HG02798 (cell line): ENCODE results near the gene NMB.
"Not testable (repeated sequence)": the region's sequence is repeated elsewhere in the genome, so short reads cannot be mapped to it uniquely, and the experiment has no call there.

ENCODE experiments used
- ATAC-seq: cut with Tn5 transposase; IDR thresholded peaks from one replicate; pipeline ENCODE4 v1.9.1; 2021; ENCODE audit warnings: mild to moderate bottlenecking; ENCODE audit not compliant: unreplicated experiment, poor library complexity

NMB gene, protein sequence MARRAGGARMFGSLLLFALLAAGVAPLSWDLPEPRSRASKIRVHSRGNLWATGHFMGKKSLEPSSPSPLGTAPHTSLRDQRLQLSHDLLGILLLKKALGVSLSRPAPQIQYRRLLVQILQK

DNA sequence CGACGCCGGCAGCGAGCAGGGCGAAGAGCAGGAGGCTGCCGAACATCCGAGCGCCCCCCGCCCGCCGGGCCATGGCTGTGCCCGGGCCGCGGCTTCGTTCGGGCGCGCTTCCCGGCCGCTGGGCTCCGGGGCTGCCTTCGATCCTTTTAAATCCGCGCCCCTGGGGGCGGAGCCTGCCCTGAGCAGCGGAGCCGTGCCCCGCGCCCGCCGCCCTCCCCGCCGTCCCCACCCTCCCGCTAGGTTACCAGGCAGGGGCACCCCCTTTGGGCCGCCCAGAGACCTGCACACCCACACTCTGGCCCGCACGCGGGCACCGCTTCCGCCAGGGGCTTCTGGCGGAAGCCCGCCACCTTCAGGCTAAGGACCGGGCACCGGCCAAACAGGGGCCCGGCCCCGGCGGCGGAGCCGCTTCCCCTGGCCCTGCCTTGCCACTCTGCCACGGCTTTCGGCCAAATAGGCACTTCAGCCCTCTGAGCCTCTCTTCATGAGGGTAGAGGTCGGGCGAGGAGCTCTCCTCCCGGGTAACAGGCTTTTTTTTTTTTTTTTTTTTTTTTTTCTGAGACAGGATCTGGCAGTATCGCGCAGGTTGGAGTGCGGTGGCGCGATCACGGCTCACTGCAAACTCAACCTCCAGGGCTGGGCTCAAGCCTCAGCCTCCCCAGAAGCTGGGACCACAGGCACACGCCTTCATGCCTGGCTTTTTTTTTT, at the start of gene NMB:
TSS of gene NMB (minus strand) at position 120 of the 708 bp plus-strand sequence. CDS start at position 73, 47 bp downstream.
- ATAC-seq, result peak; percentile 64

DNA sequence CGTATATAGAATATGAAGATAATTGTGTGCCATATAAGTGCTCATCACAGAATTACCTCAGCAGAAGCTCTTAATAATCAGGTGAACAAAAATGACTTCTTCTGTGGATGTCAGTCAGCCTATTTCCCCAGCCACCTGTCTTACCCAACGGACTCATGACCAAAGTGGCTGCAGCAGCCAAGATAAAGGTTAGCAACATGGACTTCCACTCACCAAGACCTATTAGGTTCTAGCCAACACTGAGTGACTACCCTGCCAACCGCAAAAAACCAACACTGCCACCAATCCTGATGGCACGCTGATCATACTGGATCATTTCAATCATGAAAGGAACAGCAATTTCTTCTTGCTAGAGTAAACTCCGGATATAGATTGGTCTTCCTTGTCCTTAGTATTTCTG, 45.8 kb upstream of the NMB start:
- no peak for ATAC-seq

DNA sequence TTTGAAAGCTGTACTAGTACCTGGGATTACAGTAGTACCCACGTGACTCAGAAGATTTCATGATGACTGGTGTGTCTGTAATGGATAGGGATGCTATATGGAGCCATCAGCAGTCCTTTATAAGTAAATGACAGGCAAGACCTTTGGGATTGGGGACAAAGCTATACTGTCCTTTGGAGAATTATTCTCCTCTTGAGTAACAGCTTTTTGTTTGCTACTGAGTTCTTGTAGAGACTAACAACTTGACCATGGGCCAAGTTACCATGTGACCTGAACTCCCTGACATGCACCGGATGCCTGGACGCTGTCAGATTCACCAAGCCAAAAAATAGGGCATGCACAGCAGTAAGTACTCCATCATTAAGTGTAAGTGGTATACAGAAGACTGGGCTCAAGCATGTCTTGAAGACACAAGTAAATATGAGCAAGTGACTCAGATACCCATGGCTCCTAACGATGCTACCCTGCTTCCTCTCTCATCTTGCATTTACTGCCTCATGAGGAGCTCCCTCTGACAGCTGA, 45.0 kb upstream of the NMB start:
- no peak for ATAC-seq

DNA sequence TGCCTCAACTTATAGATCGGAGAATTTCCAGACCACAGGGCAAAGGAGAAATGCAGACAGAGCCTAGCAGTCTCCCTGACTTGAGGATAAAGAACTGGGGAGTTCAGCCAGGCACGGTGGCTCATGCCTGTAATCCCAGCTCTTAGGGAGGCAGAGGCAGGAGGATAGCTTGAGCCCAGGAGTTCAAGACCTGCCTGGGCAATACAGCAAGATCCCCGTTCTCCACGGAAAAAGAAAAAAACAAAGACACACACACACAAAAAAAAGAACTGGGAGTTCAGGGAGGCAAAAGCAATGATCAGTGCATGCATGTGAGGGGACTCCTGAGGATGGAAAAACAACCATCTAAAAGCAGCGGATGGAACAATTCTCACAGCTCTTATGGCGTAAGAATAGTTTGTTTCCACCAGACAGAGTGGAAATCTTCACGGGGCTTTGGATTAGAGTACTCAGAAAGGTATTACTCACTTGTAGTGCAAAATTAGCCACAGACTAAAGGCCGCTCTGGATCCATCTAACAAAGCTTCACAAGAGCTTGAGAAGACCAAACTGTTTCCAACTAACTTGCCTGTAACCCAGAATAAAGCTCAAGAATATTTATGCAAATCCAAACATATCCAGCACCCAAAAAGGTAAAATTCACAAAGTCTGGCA, 41.7 kb upstream of the NMB start:
- ATAC-seq, result no peak

DNA sequence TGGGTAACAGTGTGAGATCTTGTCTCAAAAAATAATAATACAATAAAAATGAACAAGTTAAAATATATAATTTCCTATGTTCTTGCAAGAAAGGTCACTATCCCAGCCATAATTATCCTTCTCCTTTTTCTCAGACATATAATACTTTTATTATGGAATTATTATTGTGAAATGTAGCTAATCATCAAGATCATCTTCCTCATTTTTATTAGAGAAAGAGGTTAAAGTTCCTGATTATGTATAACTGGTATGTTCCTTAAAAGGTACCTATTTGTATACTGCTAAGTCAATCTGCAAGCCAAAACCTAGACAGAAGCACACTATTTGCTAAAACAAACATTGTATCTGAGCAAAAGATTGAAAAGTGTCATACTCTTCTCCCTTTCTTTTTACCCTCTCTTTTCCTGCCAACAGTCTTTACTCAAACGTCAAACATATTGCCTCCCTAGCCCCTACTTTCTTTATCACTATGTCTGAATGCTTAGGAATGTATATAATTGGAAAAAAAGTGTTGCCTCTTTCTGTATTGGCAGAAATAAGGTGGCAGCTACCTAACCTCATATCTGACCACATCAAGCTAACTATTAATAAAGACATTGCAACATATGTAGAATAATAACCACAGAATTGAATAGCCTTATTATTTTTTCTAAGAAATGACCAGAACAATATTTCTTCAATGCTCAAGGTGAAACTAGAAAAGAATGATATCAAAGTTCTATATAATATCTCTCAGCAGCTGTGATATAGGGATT, 39.4 kb upstream of the NMB start:
- no peak for ATAC-seq

DNA sequence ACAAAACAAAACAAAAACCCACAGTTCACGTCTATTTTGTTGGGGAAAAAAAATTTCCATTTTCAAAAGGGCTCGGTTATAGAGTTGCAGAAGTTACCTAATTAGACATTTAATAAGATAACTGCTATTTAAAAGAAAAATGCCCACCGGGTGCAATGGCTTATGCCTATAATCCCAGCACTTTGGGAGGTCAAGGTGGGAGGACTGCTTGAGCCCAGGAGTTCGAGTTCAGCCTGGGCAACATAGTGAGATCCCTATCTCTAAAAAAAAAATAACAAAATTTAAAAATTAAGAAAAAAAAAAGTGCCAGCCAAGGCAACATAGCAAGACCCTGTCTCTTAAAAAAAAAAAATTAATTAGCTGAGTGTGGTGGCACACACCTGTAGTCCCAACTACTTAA, 38.8 kb upstream of the NMB start:
- ATAC-seq, result no peak

DNA sequence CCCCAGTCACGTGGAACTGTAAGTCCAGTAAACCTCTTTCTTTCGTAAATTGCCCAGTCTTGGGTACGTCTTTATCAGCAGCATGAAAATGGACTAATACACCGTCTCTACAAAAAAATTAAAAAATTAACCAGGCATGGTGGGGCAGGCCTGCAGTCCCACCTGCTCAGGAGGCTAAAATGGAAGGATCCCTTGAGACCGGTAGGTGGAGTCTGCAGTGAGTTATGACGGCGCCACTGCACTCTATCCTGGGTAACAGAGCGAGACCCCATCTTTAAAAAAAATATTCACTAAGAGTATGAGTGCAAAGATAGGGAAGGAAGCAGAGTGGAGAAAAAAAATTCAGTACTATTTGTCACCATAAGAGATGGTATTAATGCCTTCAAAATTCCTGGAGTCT, 32.3 kb upstream of the NMB start:
- no peak for ATAC-seq

DNA sequence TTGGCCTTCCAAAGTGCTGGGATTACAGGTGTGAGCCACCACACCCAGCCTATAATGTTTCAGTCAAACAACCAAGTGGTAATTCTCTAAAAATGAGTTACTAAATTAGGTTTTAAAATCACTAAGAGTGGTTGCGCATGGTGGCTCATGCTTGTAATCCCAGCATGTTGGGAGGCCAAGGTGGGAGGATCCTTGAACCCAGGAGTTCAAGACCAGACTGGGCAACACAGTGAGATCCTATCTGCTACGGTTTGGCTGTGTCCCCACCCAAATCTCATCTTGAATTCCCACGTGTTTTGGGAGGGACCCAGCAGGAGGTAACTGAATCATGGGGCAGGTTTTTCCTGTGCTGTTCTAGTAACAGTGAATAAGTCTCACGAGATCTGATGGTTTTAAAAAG, 31.9 kb upstream of the NMB start:
- no peak for ATAC-seq

DNA sequence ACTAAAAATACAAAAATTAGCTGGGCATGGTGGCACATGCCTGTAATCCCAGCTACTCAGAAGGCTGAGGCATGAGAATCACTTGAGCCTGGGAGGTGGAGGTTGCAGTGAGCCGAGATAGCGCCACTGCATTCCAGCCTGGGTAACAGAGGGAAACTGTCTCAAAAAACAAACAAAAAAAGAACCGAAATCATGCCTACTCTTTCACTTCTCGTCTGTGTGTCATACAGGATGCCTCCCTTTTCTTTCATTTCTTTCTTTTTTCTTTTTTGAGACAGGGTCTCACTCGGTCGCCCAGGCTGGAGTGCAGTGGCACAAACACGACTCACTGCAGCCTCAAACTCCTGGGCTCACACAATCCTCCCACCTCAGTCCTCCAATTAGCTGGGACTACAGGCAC, 28.4 kb upstream of the NMB start:
- not testable (repeated sequence) for ATAC-seq

DNA sequence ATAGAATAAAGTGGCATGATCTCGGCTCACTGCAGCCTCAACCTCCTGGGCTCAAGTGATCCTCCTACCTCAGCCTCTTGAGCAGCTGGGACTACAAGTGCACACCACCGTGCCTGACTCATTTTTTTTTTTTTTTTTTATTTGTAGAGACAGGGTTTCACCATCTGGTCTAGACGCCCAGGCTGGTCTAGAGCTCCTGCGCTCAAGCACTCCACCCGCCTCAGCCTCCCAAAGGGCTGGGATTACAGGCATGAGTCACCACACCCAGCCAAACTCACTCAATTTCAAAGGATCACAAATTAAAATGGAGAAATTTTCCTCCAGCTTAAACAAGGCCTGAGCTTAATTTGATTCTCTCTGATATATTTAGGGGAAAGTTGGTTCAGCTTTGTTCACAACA, 27.3 kb upstream of the NMB start:
- ATAC-seq, result no peak

DNA sequence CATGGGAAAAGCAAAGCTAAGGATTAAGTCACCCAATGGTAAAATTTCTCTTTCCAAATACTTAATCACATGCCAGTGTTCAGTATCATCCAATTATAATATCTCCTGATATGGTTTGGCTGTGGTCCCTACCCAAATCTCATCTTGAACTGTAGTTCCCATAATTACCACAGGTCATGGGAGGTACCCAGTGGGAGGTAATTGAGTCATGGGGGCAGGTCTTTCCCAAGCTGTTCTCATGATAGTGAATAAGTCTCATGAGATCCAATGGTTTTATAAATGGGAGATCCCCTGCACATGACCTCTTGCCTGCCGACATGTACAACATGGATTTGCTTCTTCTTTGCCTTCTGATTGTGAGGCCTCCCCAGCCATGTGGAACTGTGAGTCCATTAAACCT, 26.1 kb upstream of the NMB start:
- no peak for ATAC-seq

DNA sequence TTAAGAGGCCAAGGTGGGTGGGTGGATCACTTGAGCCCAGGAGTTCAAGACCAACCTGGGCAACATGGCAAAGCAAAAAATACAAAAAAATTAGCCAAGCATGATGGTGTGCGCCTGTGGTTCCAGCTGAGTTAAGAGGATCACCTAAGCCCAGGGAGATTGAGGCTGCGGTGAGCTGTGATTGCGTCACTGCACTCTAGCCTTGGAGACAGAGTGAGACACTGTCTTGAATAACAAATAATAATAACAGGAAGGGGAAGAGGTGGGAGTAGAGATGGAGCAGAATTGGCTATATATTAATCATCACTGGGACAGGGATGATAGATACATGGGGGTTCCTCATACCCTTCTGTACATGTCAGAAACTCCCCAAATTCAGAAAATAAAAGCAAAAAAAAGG, 23.8 kb upstream of the NMB start:
- ATAC-seq, result no peak

DNA sequence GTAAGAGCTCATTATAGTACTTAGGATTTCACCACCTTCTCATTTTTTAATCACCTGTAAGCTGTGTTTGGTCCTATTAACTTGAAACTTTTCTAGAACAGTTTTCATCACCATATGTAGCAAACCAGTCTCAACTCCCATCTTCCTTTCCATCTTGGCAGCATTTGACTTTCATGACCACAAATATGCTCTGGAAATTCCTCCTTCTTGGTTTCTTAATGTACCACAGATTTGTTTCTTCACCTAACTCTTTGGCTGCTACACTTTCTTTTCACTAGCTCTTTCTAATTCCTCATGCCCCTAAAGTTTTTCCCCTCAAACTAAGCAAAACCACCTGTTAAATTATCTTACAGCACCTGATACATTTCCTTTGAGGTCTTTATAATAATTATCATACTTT, 13.2 kb upstream of the NMB start:
- no peak for ATAC-seq

DNA sequence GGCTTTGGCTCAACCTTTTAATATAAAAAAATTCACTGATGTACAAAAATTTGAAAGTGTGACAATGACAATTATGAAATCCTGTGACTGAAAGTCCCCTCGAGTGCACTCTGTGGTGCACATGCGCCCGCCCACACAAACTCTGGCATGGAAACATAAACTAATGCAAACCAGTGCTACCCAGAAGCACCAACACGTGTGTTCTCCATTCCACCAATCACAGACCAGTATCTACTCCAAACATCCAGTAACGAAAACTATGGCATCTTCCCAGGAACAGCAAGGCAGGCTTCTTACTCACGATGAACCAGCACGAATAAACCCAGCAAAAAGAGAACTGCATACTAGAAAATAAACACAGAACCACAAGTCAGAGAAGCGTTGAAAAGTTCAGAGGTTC, 11.7 kb upstream of the NMB start:
- no peak for ATAC-seq

DNA sequence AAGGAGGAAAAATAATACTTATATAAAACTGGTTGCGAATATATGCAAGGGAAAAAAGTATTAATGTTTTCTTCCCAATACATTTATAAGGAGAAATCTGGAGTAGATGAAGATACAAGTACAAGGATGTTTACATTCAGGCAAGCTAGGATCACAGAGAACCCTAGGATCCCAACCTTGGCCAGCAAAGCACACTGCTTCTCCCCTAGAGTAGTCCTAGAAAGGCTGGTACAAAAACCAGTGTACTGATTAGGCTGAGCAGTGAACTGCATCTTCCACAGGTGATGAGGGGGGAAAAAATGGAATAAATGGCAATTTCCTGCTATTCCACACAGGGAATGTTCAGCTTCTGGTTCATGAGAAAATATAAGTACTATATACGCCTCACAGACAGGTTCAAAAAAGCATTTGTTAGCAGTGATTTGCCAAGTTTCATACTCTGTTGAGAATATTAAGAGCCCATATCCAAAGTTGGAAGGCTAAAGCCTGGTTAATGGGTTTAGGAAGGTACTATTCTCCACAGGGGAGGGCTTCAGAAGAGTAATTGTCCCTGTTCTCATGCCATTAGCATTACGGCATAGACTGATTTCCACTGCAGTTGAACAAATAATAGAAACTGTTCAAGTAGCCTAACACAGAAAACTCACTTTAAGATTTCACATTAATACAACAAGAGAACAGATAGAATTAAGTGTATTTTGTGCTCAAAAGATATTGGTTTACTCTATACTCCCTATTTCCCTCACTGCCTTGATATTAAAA, 10.4 kb upstream of the NMB start:
- ATAC-seq, result no peak

DNA sequence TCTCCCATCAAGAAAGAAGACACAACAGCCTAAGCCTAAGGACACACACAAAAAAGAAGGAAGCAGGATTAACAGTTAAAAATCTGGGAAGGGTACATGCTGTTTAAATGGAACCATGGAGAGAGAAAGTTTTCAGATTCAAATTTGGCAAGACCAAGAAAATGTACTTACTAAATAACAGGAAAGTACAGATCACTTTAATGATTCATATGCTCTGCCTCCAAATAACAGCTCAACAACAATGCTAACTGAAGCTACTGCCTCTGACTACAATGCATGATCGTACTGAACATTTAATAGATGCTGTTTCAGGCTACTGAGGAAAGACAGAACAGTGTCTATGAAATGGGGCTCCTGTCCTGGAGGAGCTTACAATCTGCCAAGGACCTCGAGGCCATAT, 8.4 kb upstream of the NMB start:
- no peak for ATAC-seq

DNA sequence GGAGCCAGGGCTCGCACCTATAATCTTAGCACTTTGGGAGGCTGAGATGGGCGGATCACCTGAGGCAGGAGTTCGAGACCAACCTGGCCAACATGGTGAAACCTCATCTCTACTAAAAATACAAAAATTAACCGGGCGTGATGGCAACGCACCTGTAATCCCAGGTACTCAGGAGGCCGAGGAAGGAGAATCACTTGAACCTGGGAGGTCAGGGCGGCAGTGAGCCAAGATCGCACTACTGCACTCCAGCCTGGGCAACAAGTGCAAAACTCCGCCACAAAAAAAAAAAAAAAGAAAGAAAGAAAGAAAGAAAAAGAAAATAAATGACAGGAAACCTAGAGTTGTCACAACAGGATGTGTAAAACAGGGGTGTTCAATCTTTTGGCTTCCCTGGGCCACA, 3.0 kb upstream of the NMB start:
- ATAC-seq, result no peak

DNA sequence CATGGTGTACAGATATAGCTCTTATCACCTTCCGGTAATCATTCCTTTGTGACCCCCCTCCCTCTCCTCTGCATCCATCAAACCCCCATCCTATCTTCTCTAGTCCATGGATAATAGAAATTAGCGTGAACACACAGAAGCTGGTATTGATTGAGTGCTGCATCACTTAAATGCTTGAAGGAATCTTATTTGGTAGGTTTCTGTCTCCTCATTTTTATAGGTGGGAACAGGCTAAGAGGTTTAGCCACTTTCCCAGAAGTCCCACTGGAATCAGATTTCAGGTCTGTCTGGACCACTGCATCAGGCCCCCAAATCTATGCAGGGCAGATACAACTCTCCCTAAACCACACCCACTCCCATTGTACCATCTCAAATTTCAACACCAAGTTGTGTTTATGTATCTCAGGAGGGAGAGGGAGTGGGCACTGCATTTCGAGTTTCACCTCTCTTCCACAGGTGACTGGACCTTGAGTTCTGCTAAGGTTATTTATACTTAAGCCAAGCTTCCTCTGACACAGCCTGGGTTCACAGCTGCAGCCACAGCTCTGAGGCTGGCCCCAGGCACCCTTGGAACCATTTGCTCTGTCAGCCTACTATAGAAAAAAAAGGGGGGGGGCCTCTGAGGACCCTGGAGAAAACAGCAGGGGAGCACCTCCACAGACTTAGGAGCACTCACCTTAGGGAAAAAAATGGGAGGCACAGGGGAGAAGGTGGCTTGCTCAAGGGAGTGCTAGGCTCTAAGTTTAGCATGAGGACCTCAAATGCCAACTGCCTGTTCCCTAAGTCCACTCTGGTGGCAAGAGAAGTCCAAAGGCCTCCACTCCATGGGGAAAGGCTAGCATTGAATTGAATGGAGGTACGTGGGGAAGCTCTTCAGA, 2.1 kb upstream of the NMB start:
- no peak for ATAC-seq

DNA sequence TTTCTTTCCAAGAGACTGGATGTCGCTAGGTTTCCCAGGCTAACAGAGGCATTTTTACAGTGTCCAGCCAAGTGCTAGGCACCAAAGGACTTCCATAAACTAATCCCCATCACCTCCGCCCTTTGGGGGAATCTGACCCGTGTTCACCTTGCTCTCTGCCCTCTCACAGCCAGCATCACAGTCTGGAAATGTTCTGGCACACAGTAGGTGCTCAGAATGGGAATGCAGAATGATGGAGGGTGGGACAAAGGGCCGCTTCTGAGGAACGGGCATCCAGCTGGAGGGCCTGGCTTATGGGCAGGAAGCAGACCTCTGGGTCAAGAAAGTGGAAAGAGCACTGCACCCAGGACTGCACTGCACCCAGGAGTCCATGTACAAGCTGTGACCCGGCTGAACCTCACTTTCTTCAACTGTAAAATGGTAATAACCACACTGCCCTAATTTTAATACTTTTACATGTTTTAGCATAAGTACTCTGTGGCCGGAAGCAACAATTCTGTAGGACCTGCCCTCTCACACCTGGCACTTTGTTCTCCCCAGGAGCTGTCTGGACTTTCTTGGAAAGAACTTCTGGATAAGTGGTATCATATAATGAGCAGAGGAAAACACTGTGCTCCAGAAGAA, 901 bp upstream of the NMB start:
- no peak for ATAC-seq
